Measurements from ENCODE around the gene SMIM33. TPM values are rescaled to one million over a fixed set of nuclear protein-coding genes. Genes with fewer than 3 reads are reported as not detected.

The SMIM33 gene
- total and polyA plus RNA-seq, 2 donors (not counting 1 experiment from before 2014, with no cell fraction given), result not detected

DNA sequence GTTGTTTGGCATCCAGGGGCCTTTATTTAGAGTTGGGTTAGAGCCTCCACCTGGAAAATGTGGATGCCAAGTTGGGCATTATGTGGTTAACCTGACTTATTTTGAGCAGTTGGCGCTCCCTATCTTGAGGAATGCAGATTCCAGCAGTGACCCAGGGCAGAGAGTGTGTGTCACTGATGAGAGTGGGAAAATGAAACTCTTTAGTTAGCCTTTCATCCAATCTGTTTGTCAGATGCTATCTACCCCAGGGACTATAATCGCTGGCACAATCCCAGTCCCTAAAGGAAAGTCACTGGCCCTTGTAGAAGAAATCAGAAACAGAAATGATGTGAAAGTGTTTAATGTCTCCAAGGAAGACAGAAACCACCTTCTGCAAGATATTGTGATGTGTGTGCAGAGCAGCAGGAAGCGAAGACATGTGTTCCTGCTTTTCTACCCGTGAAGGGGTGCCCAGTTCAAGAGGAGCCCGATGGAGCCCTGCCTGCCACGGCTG is 21.9 kb downstream of the SMIM33 start:
- no peak overlapping the region for H3K27ac Mint-ChIP-seq
- H3K4me2 ChIP-seq (replicated peaks; ENCODE audit: low read depth, low read length, poor library complexity, severe bottlenecking), result peak overlapping the region; percentile 9
- CTCF ChIA-PET, result interaction anchor here (1.2 kb wide), 1 partner anchor 9 kb away, joined by 3 read pairs; no protein-coding TSS in a partner anchor
- H3K9me3 Mint-ChIP-seq (ENCODE audit: insufficient read depth), result no peaks in the 10 kb centered on the region
- no peaks in the 10 kb centered on the region for H4K20me1 ChIP-seq (ENCODE audit: control insufficient read depth, insufficient read depth, low read length, poor library complexity, severe bottlenecking)
- H3K4me1 ChIP-seq (ENCODE audit: control insufficient read depth in 2 of 2, insufficient read depth in 2 of 2, low read length in 2 of 2), result peaks cover 0 to 6% of the 10 kb centered on the region in 2 donors
- no peak for ATAC-seq (ENCODE audit: low read depth)
- 53% methylated on average over 4 of the region's 6 CpGs for WGBS (ENCODE audit: insufficient coverage)
- H3K4me3 ChIP-seq (ENCODE audit: control extremely low read depth in 1 of 5, extremely low read depth in 1 of 5, insufficient read depth in 1 of 5, low read depth in 2 of 5, low read length in 4 of 5), result no peak overlapping the region
- DNase-seq, result no peak
- no peaks in the 10 kb centered on the region for H3K27me3 Mint-ChIP-seq
- no peak for TF ChIP-seq EZH2 (IDR thresholded peaks at IDR 0.05; ENCODE audit: borderline replicate concordance, insufficient read depth, low read depth, low read length, poor library complexity, severe bottlenecking)
- H3K27ac ChIP-seq (ENCODE audit: low read length in 2 of 2), result no peak overlapping the region
- no peaks in the 10 kb centered on the region for H3K9me3 ChIP-seq (ENCODE audit: control extremely low read depth in 1 of 3, control insufficient read depth in 2 of 3, insufficient read depth in 1 of 3, low read length in 2 of 3)
- no peak overlapping the region for H3K9ac ChIP-seq (ENCODE audit: low read length)
- peaks cover 5% of the 10 kb centered on the region for H3K4me1 Mint-ChIP-seq
- POLR2A ChIA-PET, result no interaction called here
- H3K79me2 ChIP-seq (ENCODE audit: control insufficient read depth, insufficient read depth, low read length), result no peaks in the 10 kb centered on the region
- no peaks in the 10 kb centered on the region for H3K36me3 ChIP-seq (replicated peaks in 1 of 2; ENCODE audit: control extremely low read depth in 1 of 2, control insufficient read depth in 1 of 2, extremely low read depth in 1 of 2, insufficient read depth in 2 of 2, low read length in 1 of 2)
- intact Hi-C loops (cut with micrococcal nuclease), result no loop called here
- peak overlapping the region; percentile 31 for H2AFZ ChIP-seq (ENCODE audit: insufficient read depth, low read depth, low read length, poor library complexity, severe bottlenecking)
- no peak overlapping the region for H3K4me3 Mint-ChIP-seq
- H3K27me3 ChIP-seq (replicated peaks in 1 of 4; ENCODE audit: control extremely low read depth in 1 of 4, control insufficient read depth in 3 of 4, insufficient read depth in 4 of 4, low read length in 3 of 4), result no peaks in the 10 kb centered on the region

DNA sequence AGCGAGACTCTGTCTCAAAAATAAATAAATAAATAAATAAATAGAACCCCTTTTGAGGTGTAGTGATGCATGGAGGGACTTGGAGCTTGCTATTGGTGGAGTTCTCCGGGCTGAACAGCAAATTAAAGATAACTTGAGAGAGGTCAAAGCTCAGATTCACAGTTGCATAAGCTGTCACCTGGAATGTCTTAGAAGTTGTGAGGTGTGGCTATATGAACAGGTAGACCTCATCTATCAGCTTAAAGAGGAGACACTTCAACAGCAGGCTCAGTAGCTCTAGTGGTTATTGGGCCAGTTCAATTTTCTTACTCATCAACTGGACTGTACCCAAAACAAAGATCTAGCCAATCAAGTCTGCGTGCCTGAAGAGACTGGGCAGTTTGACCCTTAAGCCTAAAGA is 23.5 kb downstream of the SMIM33 start:
- Mint-ChIP-seq H3K4me1 (peaks cover 5% of the 10 kb centered on the region), H3K9me3 (ENCODE audit: insufficient read depth) (no peaks in the 10 kb centered on the region), H3K4me3 (no peak overlapping the region), H3K27me3 (no peaks in the 10 kb centered on the region), H3K27ac (no peak overlapping the region)
- Histone ChIP-seq H3K4me3 (ENCODE audit: control extremely low read depth in 1 of 5, extremely low read depth in 1 of 5, insufficient read depth in 1 of 5, low read depth in 2 of 5, low read length in 4 of 5) (no peak overlapping the region), H3K4me2 (replicated peaks; ENCODE audit: low read depth, low read length, poor library complexity, severe bottlenecking) (no peak overlapping the region), H3K9ac (ENCODE audit: low read length) (no peak overlapping the region), H2AFZ (ENCODE audit: insufficient read depth, low read depth, low read length, poor library complexity, severe bottlenecking) (no peak overlapping the region), H3K36me3 (replicated peaks in 1 of 2; ENCODE audit: control extremely low read depth in 1 of 2, control insufficient read depth in 1 of 2, extremely low read depth in 1 of 2, insufficient read depth in 2 of 2, low read length in 1 of 2) (no peaks in the 10 kb centered on the region), H3K79me2 (ENCODE audit: control insufficient read depth, insufficient read depth, low read length) (no peaks in the 10 kb centered on the region), H3K4me1 (ENCODE audit: control insufficient read depth in 2 of 2, insufficient read depth in 2 of 2, low read length in 2 of 2) (no peaks in the 10 kb centered on the region), H3K9me3 (ENCODE audit: control extremely low read depth in 1 of 3, control insufficient read depth in 2 of 3, insufficient read depth in 1 of 3, low read length in 2 of 3) (no peaks in the 10 kb centered on the region), H3K27ac (ENCODE audit: low read length in 2 of 2) (no peak overlapping the region), H3K27me3 (replicated peaks in 1 of 4; ENCODE audit: control extremely low read depth in 1 of 4, control insufficient read depth in 3 of 4, insufficient read depth in 4 of 4, low read length in 3 of 4) (no peaks in the 10 kb centered on the region), H4K20me1 (ENCODE audit: control insufficient read depth, insufficient read depth, low read length, poor library complexity, severe bottlenecking) (no peaks in the 10 kb centered on the region)
- no peak for DNase-seq
- POLR2A ChIA-PET, result no interaction called here
- ATAC-seq (ENCODE audit: low read depth), result no peak
- 92% methylated on average over 1 of the region's 3 CpGs for WGBS (ENCODE audit: insufficient coverage)
- intact Hi-C loops (cut with micrococcal nuclease), result no loop called here
- CTCF ChIA-PET, result interaction anchor here (0.8 kb wide), 1 partner anchor 70 kb away, joined by 3 read pairs; no protein-coding TSS in a partner anchor
- TF ChIP-seq, protein P1, sequence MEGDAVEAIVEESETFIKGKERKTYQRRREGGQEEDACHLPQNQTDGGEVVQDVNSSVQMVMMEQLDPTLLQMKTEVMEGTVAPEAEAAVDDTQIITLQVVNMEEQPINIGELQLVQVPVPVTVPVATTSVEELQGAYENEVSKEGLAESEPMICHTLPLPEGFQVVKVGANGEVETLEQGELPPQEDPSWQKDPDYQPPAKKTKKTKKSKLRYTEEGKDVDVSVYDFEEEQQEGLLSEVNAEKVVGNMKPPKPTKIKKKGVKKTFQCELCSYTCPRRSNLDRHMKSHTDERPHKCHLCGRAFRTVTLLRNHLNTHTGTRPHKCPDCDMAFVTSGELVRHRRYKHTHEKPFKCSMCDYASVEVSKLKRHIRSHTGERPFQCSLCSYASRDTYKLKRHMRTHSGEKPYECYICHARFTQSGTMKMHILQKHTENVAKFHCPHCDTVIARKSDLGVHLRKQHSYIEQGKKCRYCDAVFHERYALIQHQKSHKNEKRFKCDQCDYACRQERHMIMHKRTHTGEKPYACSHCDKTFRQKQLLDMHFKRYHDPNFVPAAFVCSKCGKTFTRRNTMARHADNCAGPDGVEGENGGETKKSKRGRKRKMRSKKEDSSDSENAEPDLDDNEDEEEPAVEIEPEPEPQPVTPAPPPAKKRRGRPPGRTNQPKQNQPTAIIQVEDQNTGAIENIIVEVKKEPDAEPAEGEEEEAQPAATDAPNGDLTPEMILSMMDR (IDR thresholded peaks at IDR 0.05), result no peak
- no peak for TF ChIP-seq EZH2 (IDR thresholded peaks at IDR 0.05; ENCODE audit: borderline replicate concordance, insufficient read depth, low read depth, low read length, poor library complexity, severe bottlenecking)

All from B cell (primary cell).